Retinal pigment epithelial cell (primary cell): ENCODE data around the gene UCN3.
"Not testable (repeated sequence)": the region's sequence is repeated elsewhere in the genome, so short reads cannot be mapped to it uniquely, and the experiment has no call there.

Experiments used
- DNase-seq: peaks from one replicate; pipeline ENCODE4 v3.0.0-alpha.2; 2010; ENCODE audit warnings: low read depth
- H3K4me3 ChIP-seq: 2 replicates; pipeline ENCODE4 v1.5.1; 2011; ENCODE audit warnings: mild to moderate bottlenecking, low read length, control low read depth, moderate library complexity
- CTCF ChIP-seq: conservative IDR thresholded peaks from 2 replicates; pipeline ENCODE4 v1.5.1; 2011; ENCODE audit warnings: low read depth, low read length, control low read depth, inconsistent platforms

UCN3 gene

GRCh38 chr10:5376450-5376849, 11.7 kb downstream of the UCN3 start:
- no peak overlapping the region for H3K4me3 ChIP-seq
- DNase-seq = no peak
- TF ChIP-seq CTCF = no peak

GRCh38 chr10:5379202-5379601, 14.4 kb downstream of the UCN3 start:
- not testable (repeated sequence) for DNase-seq, H3K4me3 ChIP-seq

- DNase-seq, H3K4me3 ChIP-seq: not testable (repeated sequence)
Observed at GRCh38 chr10:5380395-5380794, 15.6 kb downstream of the UCN3 start.

GRCh38 chr10:5381187-5381586, 16.4 kb downstream of the UCN3 start:
- no peak overlapping the region for H3K4me3 ChIP-seq
- TF ChIP-seq CTCF = no peak
- DNase-seq = no peak

GRCh38 chr10:5385224-5385623, 20.5 kb downstream of the UCN3 start:
- H3K4me3 ChIP-seq = no peak overlapping the region
- TF ChIP-seq CTCF = no peak
- no peak for DNase-seq

GRCh38 chr10:5387169-5387568, 22.4 kb downstream of the UCN3 start:
- DNase-seq = no peak
- no peak for TF ChIP-seq CTCF
- no peak overlapping the region for H3K4me3 ChIP-seq

- no peak for DNase-seq
- no peak for TF ChIP-seq CTCF
- no peak overlapping the region for H3K4me3 ChIP-seq
Observed at GRCh38 chr10:5390607-5391205, 25.9 kb downstream of the UCN3 start.

- DNase-seq = no peak
- no peak for TF ChIP-seq CTCF
- no peak overlapping the region for H3K4me3 ChIP-seq
Observed at GRCh38 chr10:5391790-5392189, 27.0 kb downstream of the UCN3 start.
